IPS-15b (cell line): Measurements from ENCODE around the gene CNN2.

Experiments used
- H3K27me3 ChIP-seq: one replicate; pipeline ENCODE4 v1.6.1; 2013; ENCODE audit warnings: low read length; ENCODE audit not compliant: control insufficient read depth, insufficient read depth
- H3K36me3 ChIP-seq: one replicate; pipeline ENCODE4 v1.6.1; 2013; ENCODE audit warnings: low read length; ENCODE audit not compliant: control insufficient read depth, insufficient read depth
- H3K4me1 ChIP-seq: one replicate; pipeline ENCODE4 v1.6.1; 2013; ENCODE audit warnings: mild to moderate bottlenecking, low read length; ENCODE audit not compliant: control insufficient read depth, insufficient read depth
- H3K4me3 ChIP-seq: one replicate; pipeline ENCODE4 v1.5.1; 2013; ENCODE audit warnings: low read depth, low read length
- H3K9ac ChIP-seq: one replicate; pipeline ENCODE4 v1.6.1; 2013; ENCODE audit warnings: low read depth, mild to moderate bottlenecking, low read length
- H3K9me3 ChIP-seq: one replicate; pipeline ENCODE4 v1.6.1; 2013; ENCODE audit warnings: mild to moderate bottlenecking, low read length; ENCODE audit not compliant: control insufficient read depth, insufficient read depth

The CNN2 gene

DNA sequence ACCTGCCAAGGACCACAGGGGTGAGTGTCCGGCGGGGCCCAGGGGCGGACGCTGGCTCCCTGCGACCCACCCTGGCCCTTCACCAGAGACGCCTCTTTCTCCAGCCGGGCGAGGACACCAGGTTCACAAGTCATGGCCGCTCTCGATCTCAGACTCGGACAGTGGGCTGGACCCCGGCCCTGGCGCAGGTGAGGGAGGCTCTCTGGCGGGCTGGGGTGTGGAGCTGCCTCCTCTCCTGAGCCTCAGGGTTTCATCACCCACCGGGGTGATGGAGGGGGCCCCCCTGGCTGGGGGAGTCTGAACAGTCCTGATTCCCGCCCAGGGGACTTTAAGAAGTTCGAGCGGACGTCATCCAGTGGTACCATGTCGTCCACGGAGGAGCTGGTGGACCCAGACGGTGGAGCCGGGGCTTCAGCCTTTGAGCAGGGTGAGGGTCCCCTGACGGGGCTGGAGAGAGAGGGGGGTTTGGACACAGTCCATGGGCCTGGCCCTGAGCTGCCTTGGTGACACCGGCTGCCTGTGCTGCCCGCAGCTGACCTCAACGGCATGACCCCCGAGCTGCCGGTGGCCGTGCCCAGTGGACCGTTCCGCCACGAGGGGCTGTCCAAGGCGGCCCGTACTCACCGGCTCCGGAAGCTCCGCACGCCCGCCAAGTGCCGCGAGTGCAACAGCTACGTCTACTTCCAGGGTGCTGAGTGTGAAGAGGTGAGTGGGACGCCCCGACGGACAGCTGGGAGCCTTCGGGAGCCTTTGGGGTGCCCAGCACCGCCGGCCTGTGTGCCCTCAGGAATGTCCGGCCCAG is 54.2 kb downstream of the CNN2 start:
- Histone ChIP-seq H3K9ac (no peak overlapping the region), H3K4me3 (peak overlapping the region; percentile 32), H3K9me3 (no peaks in the 10 kb centered on the region), H3K4me1 (no peaks in the 10 kb centered on the region), H3K27me3 (no peaks in the 10 kb centered on the region), H3K36me3 (peaks cover 47% of the 10 kb centered on the region)

- no peak overlapping the region for H3K9ac ChIP-seq
- H3K4me3 ChIP-seq = peak overlapping the region; percentile 32
- peaks cover 50% of the 10 kb centered on the region for H3K36me3 ChIP-seq
Measured at GRCh38 chr19:1081301-1082164, 55.1 kb downstream of the CNN2 start.

DNA sequence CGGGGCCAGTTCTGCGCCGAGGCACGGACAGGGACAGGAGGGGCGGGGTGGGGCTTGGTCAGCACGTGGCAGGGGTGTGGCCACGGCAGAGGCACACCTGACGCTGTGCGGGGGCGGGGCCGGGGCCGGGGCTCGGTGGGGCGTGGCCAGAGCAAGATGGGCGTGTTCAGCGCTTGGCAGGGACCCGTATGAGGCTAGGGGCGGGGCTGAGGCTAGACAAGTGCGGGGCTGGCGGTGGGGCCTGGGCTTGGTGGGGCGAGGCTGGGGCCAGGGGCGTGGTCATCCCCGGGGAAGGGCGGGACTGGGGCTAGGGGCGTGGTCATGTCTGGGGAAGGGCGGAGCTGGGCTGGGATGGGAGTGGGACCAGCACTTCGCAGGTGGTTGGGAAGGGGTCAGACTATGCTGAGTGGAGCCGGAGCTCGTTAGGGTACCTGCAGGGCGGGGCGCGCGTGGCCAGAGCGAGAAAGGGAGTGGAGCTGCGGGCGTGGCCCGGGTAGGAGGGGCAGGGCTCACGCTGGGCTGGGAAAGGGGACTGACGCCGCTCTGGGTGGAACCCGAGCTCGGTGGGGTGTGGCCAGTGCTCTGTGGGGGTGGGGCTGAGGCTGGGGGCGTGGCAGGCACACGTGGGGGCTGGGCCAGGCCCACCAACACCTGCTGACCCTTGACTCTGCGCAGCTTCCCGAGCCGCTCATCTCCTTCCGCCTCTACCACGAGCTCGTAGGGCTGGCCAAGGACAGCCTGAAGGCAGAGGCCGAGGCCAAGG is 55.9 kb downstream of the CNN2 start:
- no peaks in the 10 kb centered on the region for H3K9me3 ChIP-seq
- H3K4me1 ChIP-seq = no peaks in the 10 kb centered on the region
- peak overlapping the region; percentile 55 for H3K4me3 ChIP-seq
- H3K36me3 ChIP-seq = peaks cover 56% of the 10 kb centered on the region
- H3K27me3 ChIP-seq = no peaks in the 10 kb centered on the region
- H3K9ac ChIP-seq = peak overlapping the region; percentile 47

More at GRCh38 chr19:1081301-1082164, 55.1 kb downstream of the CNN2 start:
- Histone ChIP-seq H3K4me1 (no peaks in the 10 kb centered on the region), H3K27me3 (no peaks in the 10 kb centered on the region), H3K9me3 (no peaks in the 10 kb centered on the region)

DNA sequence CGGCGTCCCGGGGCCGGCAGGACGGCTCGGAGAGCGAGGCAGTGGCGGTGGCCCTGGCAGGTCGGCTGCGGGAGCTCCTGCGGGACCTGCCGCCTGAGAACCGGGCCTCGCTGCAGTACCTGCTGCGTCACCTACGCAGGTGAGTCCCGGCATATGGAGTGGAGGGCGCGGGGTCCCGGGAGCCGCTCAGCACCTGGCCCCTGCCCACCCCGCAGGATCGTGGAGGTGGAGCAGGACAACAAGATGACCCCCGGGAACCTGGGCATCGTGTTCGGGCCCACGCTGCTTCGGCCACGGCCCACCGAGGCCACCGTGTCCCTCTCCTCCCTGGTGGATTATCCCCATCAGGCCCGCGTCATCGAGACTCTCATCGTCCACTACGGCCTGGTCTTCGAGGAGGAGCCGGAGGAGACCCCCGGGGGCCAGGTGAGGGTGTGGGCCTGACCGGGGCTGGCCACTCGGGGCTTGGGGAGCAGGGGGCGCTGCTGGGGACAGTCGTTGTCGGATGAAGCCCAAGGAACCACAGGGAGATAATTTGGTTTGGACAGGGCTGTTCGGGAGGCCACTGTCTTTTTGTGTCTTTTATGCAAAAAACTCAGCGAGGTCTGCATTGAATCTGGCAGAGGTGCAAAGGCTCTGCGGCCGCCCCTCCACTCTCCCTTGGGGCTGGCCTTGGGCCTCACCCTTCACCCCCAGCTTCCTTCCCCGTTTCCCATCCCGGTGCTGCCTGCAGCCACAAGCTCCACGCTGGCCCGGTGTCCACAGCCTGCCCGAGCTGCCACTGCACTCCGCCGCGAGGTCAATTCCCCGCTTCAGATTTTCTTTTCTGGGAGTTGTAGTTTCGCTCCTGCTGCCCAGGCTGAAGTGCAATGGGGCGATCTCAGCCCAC is 56.8 kb downstream of the CNN2 start:
- H3K9ac ChIP-seq = peak overlapping the region; percentile 47
- H3K27me3 ChIP-seq = no peaks in the 10 kb centered on the region
- H3K36me3 ChIP-seq = peaks cover 61% of the 10 kb centered on the region
- H3K9me3 ChIP-seq = no peaks in the 10 kb centered on the region
- H3K4me1 ChIP-seq = no peaks in the 10 kb centered on the region
- H3K4me3 ChIP-seq = peak overlapping the region; percentile 43

DNA sequence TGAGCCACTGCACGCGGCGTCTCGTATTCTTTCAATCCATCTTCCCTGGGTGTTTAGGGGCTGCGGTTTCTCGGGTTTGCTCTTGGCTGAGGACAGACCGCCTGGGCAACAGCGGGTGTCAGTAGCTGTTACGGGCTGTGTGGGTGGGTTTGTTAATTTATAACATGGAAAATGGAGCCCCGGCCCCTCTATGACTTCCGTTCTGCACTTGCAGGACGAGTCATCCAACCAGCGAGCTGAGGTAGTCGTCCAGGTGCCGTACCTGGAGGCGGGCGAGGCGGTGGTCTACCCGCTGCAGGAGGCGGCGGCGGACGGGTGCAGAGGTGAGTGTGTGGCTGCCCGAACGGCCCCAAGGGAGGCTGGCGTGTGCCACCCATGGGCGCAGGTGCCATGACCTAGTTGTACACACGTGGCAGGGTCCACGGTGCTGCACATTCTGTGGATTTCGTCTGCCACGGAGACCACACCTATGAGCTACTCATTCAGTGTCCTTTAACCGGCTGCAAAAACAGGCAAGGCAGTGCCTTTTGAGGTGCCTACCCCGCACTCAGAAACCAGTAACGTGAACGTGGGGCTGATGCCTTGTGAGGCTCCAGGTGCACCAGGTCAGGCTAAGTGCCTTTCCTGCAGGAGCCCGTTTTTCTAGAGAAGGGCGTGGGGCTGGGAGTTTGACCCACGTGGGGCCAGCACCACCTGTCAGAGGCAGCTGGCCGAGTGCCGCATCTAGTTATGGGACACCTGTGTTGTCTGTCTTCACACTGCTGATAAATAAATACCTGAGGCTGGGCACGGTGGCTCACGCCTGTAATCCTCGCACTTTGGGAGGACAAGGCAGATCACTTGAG is 57.8 kb downstream of the CNN2 start:
- H3K27me3 ChIP-seq = no peaks in the 10 kb centered on the region
- H3K36me3 ChIP-seq = peaks cover 71% of the 10 kb centered on the region
- H3K9me3 ChIP-seq = no peaks in the 10 kb centered on the region
- no peak overlapping the region for H3K4me3 ChIP-seq
- H3K4me1 ChIP-seq = no peaks in the 10 kb centered on the region
- no peak overlapping the region for H3K9ac ChIP-seq

DNA sequence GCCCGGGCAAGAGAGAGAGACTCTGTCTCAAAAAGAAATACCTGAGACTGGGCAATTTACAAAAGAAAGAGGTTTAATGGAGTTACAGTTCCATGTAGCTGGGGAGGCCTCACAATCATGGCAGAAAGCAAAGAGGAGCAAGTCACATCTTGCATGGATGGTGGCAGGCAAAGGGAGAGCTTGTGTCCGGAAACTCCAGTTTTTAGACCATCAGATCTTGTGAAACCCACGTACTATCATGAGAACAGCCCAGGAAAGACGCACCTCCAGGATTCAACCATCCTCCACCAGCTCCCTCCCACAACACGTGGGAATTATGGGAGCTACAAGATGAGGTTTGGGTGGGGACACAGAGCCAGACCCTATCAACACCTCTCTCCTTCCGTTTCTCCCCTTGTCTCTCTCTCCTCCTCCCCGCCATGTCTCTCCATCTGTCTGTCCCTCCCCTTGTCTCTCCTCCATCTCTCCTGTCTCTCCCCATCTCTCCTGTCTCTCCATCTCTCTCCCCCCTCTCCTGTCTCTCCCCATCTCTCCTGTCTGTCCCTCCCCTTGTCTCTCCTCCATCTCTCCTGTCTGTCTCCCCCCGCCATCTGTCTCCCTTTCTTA is 58.7 kb downstream of the CNN2 start:
- Histone ChIP-seq H3K9me3 (no peaks in the 10 kb centered on the region), H3K27me3 (no peaks in the 10 kb centered on the region), H3K9ac (no peak overlapping the region), H3K4me1 (no peaks in the 10 kb centered on the region), H3K36me3 (peaks cover 70% of the 10 kb centered on the region), H3K4me3 (no peak overlapping the region)

DNA sequence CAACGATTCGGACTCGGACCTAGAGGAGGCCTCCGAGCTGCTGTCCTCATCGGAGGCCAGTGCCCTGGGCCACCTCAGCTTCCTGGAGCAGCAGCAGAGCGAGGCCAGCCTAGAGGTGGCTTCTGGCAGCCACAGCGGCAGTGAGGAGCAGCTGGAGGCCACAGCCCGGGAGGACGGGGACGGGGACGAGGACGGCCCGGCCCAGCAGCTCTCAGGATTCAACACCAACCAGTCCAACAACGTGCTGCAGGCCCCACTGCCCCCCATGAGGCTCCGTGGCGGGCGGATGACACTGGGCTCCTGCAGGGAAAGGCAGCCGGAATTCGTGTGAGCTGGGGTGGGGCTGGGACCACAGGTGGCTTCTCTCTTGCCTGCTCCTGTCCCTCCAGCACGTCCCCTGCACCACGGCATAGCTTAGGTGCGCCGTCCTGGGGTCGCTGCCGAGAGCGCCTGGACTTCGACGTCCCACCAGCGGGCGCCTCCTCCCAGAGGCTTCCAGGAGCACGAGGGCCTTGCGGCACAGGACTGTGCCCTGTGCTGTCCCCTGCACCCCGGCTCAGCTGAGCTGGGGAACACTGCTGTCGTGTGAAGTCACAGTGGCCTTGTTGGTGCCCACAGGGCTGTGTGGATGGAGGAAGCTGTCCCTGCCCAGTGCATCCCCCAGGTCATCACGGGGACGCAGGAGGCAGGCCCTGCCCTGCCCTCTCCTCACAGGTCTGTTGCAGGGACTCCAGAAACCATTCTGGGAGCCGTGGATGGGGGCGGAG is 59.5 kb downstream of the CNN2 start:
- H3K4me1 ChIP-seq = no peaks in the 10 kb centered on the region
- peaks cover 67% of the 10 kb centered on the region for H3K36me3 ChIP-seq

GRCh38 chr19:1086613-1087012 is 60.2 kb downstream of the CNN2 start:
- Histone ChIP-seq H3K4me3 (no peak overlapping the region), H3K36me3 (peaks cover 69% of the 10 kb centered on the region), H3K9me3 (no peaks in the 10 kb centered on the region), H3K27me3 (no peaks in the 10 kb centered on the region), H3K4me1 (no peaks in the 10 kb centered on the region), H3K9ac (no peak overlapping the region)

More for the DNA sequence above, 59.5 kb downstream of the CNN2 start:
- Histone ChIP-seq H3K9ac (no peak overlapping the region), H3K4me3 (no peak overlapping the region), H3K27me3 (no peaks in the 10 kb centered on the region), H3K9me3 (no peaks in the 10 kb centered on the region)

DNA sequence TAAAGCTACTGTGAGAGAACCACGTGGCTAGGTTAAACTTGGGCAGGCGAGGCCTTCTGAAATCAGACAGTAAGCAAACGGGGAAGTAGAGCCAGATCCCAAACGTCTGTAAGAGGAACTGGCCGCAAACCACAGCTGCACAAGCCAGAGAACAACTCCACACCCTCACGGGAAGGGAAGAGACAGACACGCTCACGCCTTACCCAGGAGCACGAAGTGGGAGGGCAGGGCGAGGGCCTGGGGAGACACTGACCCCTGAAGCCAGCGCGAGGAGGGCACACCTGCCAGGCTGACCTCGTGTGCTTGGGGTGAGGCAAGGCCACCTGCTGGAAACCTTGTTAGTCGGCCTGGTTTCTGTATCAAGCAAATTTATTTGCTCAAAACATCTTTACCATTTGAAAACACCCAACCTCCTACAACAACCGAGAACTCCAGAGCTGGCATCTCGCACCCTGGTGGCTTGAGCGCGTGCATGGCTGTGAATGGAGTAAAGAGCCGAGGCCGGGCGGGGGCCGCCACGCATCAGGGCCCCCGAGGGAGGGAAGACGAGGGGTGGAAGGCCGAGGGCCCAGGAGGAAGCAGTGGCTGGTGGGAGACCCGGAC is 61.5 kb downstream of the CNN2 start:
- Histone ChIP-seq H3K4me1 (no peaks in the 10 kb centered on the region), H3K27me3 (no peaks in the 10 kb centered on the region), H3K9ac (no peak overlapping the region), H3K9me3 (no peaks in the 10 kb centered on the region), H3K4me3 (no peak overlapping the region), H3K36me3 (peaks cover 74% of the 10 kb centered on the region)
